Measurements from ENCODE around the gene ABCB8. TPM values are rescaled to one million over a fixed set of nuclear protein-coding genes. Genes with fewer than 3 reads are reported as not detected.
A peak's percentile ranks its signal among the peaks of the same experiment; 100 is the strongest.

ABCB8 gene
- total and polyA plus RNA-seq, 2 of the 8 experiments (the other 6 are each of a cell fraction or from before 2014, with no cell fraction given), result 17.7 to 27.0 TPM

DNA sequence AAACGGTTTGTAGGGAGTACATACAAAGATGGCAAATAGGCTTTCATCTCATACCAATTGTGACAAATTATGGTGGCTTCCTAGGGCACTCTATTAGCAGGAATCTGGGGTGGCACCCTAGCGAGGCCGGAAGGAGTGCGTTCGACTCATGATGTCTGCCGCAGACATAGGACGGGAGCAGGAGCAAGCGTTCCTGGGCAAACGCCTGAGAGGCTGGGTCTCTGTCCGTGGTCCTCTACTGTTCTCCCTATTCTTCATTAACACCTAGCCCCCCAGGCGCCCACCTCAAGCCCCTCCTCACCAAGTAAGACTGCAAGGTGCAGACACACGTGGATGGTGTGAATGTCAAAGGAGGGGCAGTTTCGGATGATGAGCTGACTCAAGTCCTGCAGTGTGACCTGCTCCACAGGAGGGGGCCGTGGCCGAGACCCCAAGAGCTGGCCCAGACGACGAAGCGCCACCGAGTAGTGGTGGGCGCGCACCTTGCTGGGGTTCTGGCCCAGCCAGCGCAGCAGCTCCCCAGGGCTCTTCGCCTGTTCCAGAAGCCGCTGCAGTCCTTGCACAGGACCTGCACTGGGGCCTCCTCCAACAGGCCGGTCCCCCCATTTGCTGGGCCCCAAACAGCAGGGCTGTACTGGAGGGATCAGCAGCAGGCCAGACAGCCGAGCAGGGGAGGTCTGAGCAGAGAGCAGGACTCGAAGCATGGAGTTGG is 51.1 kb downstream of the ABCB8 start:
- Histone ChIP-seq H3K23ac (ENCODE audit: insufficient read length) (no peak overlapping the region), H3K27ac (ENCODE audit: low read depth, low read length) (no peak overlapping the region), H2BK120ac (replicated peaks; ENCODE audit: low read depth, low read length) (no peak overlapping the region), H3K36me3 (ENCODE audit: control insufficient read depth in 2 of 4, insufficient read depth in 4 of 4, low read length in 3 of 4) (peaks cover 8 to 19% (median 18%) of the 10 kb centered on the region in 4 experiments), H3K79me1 (ENCODE audit: low read depth, low read length) (peaks cover 12% of the 10 kb centered on the region), H2BK20ac (ENCODE audit: low read length) (peak overlapping the region; percentile 32; the same call in 1 of the 2 replicates), H3K23me2 (ENCODE audit: low read depth, low read length) (peaks cover 21% of the 10 kb centered on the region), H2BK12ac (ENCODE audit: low read depth, low read length) (no peak overlapping the region), H3K18ac (ENCODE audit: extremely low read depth, low read length) (no peak overlapping the region), H3K4ac (replicated peaks; ENCODE audit: insufficient read length, low read depth, low read length) (no peak overlapping the region), H3K27me3 (replicated peaks in 1 of 4; ENCODE audit: control insufficient read depth in 3 of 4, extremely low read depth in 1 of 4, insufficient read depth in 3 of 4, low read length in 3 of 4) (peaks cover 0 to 7% (median 5%) of the 10 kb centered on the region in 4 experiments; a peak in 5 of 7 replicates), H4K20me1 (replicated peaks in 1 of 2; ENCODE audit: control insufficient read depth in 1 of 2, insufficient read depth in 2 of 2, low read length in 2 of 2) (peaks cover 20 to 23% of the 10 kb centered on the region in 2 experiments), H3K4me2 (ENCODE audit: insufficient read depth in 1 of 2, low read depth in 2 of 2, low read length in 2 of 2) (peak overlapping the region; percentile 95 to 100), H3K4me3 (ENCODE audit: extremely low read depth in 1 of 4, insufficient read depth in 2 of 4, low read depth in 3 of 4, low read length in 4 of 4) (peak overlapping the region; percentile 79 to 94 (median 88); a peak in 7 of 8 replicates), H2AFZ (ENCODE audit: low read length) (no peak overlapping the region), H3K56ac (replicated peaks; ENCODE audit: insufficient read length, low read depth, low read length) (no peak overlapping the region), H2BK15ac (ENCODE audit: low read length) (no peak overlapping the region), H4K5ac (ENCODE audit: insufficient read length, low read depth, low read length) (no peak overlapping the region), H3K9ac (replicated peaks in 1 of 4; ENCODE audit: extremely low read depth in 1 of 4, low read depth in 3 of 4, low read length in 3 of 4) (peak overlapping the region in 1 of 4 experiments; percentile 89; a peak in 2 of 7 replicates), H4K8ac (ENCODE audit: extremely low read depth, insufficient read depth, low read length) (no peak overlapping the region; the same call in 1 of the 2 replicates), H3K9me3 (ENCODE audit: insufficient read depth in 2 of 2, low read depth in 1 of 2, low read length in 1 of 2) (no peaks in the 10 kb centered on the region), H4K91ac (replicated peaks; ENCODE audit: insufficient read length, low read length) (no peak overlapping the region), H3K79me2 (ENCODE audit: control insufficient read depth in 1 of 2, insufficient read depth in 2 of 2, low read length in 2 of 2) (peaks cover 0 to 10% of the 10 kb centered on the region in 2 experiments; a peak in 1 of 4 replicates), H3K4me1 (replicated peaks in 1 of 4; ENCODE audit: control insufficient read depth in 3 of 4, insufficient read depth in 4 of 4, low read length in 3 of 4) (peaks cover 0 to 35% (median 24%) of the 10 kb centered on the region in 4 experiments; a peak in 6 of 7 replicates), H2BK5ac (ENCODE audit: low read depth, low read length) (no peak overlapping the region), H2AK5ac (ENCODE audit: low read depth, low read length) (no peak overlapping the region), H3K14ac (ENCODE audit: insufficient read length) (no peak overlapping the region)
- ChIA-PET CTCF (ENCODE audit: partially characterized antibody) (interaction anchor here (1.3 to 6.0 kb wide), 5 partner anchors 11 to 62 kb away, joined by 4 to 81 read pairs (median 42); no protein-coding TSS in a partner anchor), POLR2A (ENCODE audit: partially characterized antibody) (interaction anchor here (0.8 to 4.9 kb wide), 10 partner anchors 10 to 99 kb away, joined by 3 to 77 read pairs (median 6); partner anchors contain the start of gene CDK5)
- FAIRE-seq (no peak), DNase-seq (ENCODE audit: low read depth in 1 of 2, low spot score in 2 of 2) (no peak)
- TF ChIP-seq TAF1 (IDR thresholded peaks at IDR 0.05; ENCODE audit: low read depth, low read length) (no peak), BCL11A (IDR thresholded peaks at IDR 0.05; ENCODE audit: low read depth in 2 of 2, low read length in 2 of 2) (no peak), POLR2A (IDR thresholded peaks at IDR 0.05; ENCODE audit: control extremely low read depth in 1 of 2, low read depth in 2 of 2, low read length in 2 of 2) (no peak), CEBPB (IDR thresholded peaks at IDR 0.05; ENCODE audit: low read depth, low read length) (no peak), POU5F1 (IDR thresholded peaks at IDR 0.05; ENCODE audit: low read depth, low read length) (no peak), CREB1 (IDR thresholded peaks at IDR 0.05) (no peak), TAF7 (optimal IDR thresholded peaks at IDR 0.05; ENCODE audit: borderline replicate concordance, low read depth, low read length) (no peak), SIX5 (IDR thresholded peaks at IDR 0.05; ENCODE audit: low read depth, low read length) (no peak), BACH1 (IDR thresholded peaks at IDR 0.05; ENCODE audit: low read length) (no peak), KDM1A (IDR thresholded peaks at IDR 0.05; ENCODE audit: borderline replicate concordance, low read length) (no peak), SP2 (IDR thresholded peaks at IDR 0.05; ENCODE audit: low read length) (no peak), JUND (IDR thresholded peaks at IDR 0.05; ENCODE audit: low read length) (no peak)
- TF ChIP-seq, protein P1, sequence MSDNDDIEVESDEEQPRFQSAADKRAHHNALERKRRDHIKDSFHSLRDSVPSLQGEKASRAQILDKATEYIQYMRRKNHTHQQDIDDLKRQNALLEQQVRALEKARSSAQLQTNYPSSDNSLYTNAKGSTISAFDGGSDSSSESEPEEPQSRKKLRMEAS (IDR thresholded peaks at IDR 0.05), result no peak
- 82% methylated on average over 20 of the region's 27 CpGs; no CpG with 5 or more reads in 1 of the 2 experiments for WGBS, 2 experiments (ENCODE audit: extremely low coverage in 1 of 2, insufficient coverage in 1 of 2, insufficient read length in 1 of 2, insufficient replicate concordance in 2 of 2, low coverage in 1 of 2, low lambda C conversion rate in 2 of 2, missing lambda C conversion rate in 1 of 2)
